KOPT-K1 (cell line): ENCODE measurements around the gene DHX34.
"Not testable (repeated sequence)": the region's sequence is repeated elsewhere in the genome, so short reads cannot be mapped to it uniquely, and the experiment has no call there.

ENCODE experiments used
- H3K27ac ChIP-seq: fragments of 200-600 bp; sonication (generic); 2 replicates; pipeline ENCODE4 v1.5.1; 2016; ENCODE audit warnings: antibody characterized with exemption, mild to moderate bottlenecking, low read depth, low read length; ENCODE audit not compliant: poor library complexity, severe bottlenecking
- H3K36me3 ChIP-seq: fragments of 200-600 bp; sonication (generic); 2 replicates; pipeline ENCODE4 v1.5.1; 2017; ENCODE audit warnings: antibody characterized with exemption, mild to moderate bottlenecking, low read length, moderate library complexity; ENCODE audit not compliant: insufficient read depth
- H3K9me3 ChIP-seq: fragments of 200-600 bp; sonication (generic); 2 replicates; pipeline ENCODE4 v1.5.1; 2017; ENCODE audit warnings: antibody characterized with exemption, low read length, mild to moderate bottlenecking; ENCODE audit not compliant: insufficient read depth, poor library complexity, severe bottlenecking

DHX34 gene

GRCh38 chr19:47343194-47343802 is 5.8 kb upstream of the DHX34 start:
- Histone ChIP-seq H3K9me3 (no peaks in the 10 kb centered on the region), H3K36me3 (no peaks in the 10 kb centered on the region), H3K27ac (no peak overlapping the region)

GRCh38 chr19:47344425-47344824 is 4.7 kb upstream of the DHX34 start:
- Histone ChIP-seq H3K36me3 (no peaks in the 10 kb centered on the region), H3K27ac (no peak overlapping the region), H3K9me3 (no peaks in the 10 kb centered on the region)

DNA sequence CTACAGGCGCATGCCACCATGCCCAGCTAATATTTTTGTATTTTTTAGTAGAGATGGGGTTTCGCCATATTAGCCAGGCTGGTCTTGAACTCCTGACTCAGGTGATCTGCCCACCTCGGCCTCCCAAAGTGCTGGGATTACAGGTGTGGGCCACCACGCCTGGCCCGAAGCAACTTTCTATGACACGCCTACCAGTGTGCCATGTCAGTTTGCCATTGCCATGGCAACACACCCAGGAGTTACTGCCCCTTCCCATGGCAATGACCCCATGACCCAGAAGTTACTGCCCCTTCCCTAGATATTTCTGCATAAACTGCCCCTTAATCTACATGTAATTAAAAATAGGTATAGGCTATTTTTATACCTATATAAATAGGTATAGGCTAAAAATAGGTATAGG is 3.1 kb upstream of the DHX34 start:
- H3K27ac ChIP-seq, H3K36me3 ChIP-seq, H3K9me3 ChIP-seq: not testable (repeated sequence)

DNA sequence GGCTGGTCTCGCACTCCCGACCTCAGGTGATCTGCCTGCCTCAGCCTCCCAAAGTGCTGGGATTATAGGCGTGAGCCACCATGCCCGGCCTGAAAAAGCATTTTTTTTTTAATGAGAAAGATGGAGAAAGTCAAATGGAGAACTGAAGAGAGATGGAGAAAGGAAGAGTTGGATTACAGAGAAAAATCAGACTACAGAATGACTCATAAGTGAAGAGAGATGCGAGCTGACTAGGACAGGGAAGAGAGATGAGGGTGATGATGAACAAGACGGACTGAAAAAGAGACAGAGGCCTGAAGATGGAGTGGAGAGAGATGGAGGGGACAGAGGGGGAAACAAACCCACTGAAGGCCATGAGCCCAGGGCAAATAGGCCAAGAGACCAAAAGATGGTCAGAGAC is 1.5 kb downstream of the DHX34 start:
- Histone ChIP-seq H3K27ac (no peak overlapping the region), H3K36me3 (peaks cover 36% of the 10 kb centered on the region)

DNA sequence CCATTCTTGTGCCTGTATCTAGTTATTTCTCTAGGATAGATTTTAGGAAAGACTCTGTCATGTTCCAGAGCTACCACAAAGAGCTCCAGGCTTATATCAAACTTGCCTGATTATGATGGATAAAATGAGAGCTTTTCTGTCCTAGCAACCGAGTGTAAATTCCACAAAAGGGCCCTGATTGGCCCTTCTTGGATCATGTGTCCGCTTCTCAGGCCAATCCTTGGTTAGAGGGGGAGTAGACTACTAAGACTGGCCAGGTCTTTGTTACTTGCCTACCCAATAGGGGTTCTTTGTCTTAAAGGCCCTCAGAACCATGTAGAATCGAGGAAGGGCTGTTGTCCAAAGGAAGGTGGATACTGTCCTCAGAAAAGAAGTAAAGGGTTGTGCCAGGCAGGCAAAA is 2.4 kb downstream of the DHX34 start:
- Histone ChIP-seq H3K36me3 (peaks cover 45% of the 10 kb centered on the region), H3K9me3 (no peaks in the 10 kb centered on the region), H3K27ac (no peak overlapping the region)

More for the DNA sequence above, 1.5 kb downstream of the DHX34 start:
- no peaks in the 10 kb centered on the region for H3K9me3 ChIP-seq

- H3K9me3 ChIP-seq: no peaks in the 10 kb centered on the region
- H3K27ac ChIP-seq: no peak overlapping the region
- H3K36me3 ChIP-seq: peaks cover 50% of the 10 kb centered on the region
Measured at GRCh38 chr19:47352095-47352494, 3.0 kb downstream of the DHX34 start.

- Histone ChIP-seq H3K9me3 (no peaks in the 10 kb centered on the region), H3K27ac (no peak overlapping the region), H3K36me3 (peaks cover 63% of the 10 kb centered on the region)
Measured at GRCh38 chr19:47353307-47353712, 4.2 kb downstream of the DHX34 start.

DNA sequence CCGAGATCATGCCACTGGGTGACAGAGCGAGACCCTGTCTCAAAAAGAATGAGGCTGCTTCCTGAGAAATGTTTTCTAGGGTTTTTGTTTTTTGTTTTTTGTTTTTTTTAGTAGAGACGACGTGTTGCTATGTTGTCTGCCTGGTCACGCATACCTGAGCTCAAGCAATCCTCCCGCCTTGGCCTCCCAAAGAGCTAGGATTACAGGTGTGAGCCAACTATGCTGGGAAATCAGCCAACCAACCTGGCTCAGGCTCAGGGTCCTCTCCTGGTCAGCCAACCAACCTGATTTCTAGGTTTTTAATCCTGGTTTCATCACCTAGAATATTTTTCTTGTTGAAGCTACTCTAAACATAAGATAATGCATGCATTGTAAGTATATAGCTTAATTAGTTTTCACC is 7.8 kb downstream of the DHX34 start:
- Histone ChIP-seq H3K9me3 (no peaks in the 10 kb centered on the region), H3K27ac (no peak overlapping the region), H3K36me3 (peaks cover 98% of the 10 kb centered on the region)

DNA sequence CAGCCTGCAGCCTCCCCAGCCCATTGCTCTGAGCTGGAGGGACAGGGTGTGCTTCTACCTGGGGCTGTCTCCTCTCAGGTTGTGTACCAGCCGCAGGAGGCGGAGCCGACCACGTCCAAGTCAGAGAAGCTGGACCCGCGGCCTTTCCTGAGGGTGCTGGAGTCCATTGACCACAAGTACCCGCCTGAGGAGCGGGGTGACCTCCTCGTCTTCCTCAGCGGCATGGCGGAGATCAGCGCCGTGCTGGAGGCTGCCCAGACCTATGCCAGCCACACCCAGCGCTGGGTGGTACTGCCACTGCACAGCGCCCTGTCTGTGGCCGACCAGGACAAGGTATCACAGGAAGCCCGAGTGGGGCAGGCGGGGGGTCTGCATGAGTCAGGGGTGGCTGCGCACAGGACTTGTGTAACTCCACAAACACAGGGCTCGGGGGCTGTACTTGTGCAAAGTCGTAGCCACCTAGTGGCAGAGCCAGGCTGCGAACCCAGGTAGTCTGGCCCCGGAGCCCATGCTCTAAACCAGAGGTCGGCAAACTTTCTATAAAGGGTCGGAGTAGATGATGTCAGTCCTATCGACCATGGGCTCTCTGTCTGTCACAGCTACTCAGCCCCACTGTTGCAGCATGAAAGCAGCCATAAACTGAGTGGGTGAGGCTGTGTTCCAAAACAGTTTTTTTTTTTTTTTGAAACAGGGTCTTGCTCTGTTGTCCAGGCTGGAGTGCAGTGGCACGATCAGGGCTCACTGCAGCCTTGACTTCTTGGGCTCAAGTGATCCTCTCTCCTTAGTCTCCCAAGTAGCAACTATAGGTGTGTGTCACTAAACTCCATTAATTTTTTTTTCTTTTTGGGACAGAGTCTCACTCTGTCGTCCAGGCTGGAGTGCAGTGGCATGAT is 8.9 kb downstream of the DHX34 start:
- Histone ChIP-seq H3K36me3 (peaks cover 98% of the 10 kb centered on the region), H3K27ac (no peak overlapping the region), H3K9me3 (no peaks in the 10 kb centered on the region)

DNA sequence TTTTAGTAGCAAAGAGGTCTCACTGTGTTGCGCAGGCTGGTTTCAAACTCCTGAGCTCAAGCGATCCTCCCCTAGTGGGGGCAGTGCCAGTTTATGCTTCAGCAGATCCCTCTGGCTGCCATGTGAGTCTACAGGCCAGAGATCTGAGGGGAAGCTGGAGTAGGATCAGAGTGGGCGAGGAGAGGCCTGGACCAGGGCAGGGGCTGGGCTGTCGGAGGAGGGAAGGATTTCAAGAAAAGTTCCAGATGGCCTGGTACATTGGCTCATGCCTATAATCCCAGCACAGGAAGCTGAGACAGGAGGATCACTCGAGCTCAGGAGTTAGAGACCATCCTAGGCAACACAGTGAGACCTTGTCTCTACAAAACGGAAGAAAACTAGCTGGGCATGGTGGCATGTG is 9.8 kb downstream of the DHX34 start:
- H3K36me3 ChIP-seq: peaks cover 98% of the 10 kb centered on the region
- no peak overlapping the region for H3K27ac ChIP-seq
- H3K9me3 ChIP-seq: no peaks in the 10 kb centered on the region

- Histone ChIP-seq H3K36me3 (peaks cover 92% of the 10 kb centered on the region), H3K9me3 (no peaks in the 10 kb centered on the region), H3K27ac (no peak overlapping the region)
Measured at GRCh38 chr19:47362321-47362720, 13.2 kb downstream of the DHX34 start.

- Histone ChIP-seq H3K27ac (no peak overlapping the region), H3K36me3 (peaks cover 82% of the 10 kb centered on the region), H3K9me3 (no peaks in the 10 kb centered on the region)
Measured at GRCh38 chr19:47363758-47364531, 14.8 kb downstream of the DHX34 start.

DNA sequence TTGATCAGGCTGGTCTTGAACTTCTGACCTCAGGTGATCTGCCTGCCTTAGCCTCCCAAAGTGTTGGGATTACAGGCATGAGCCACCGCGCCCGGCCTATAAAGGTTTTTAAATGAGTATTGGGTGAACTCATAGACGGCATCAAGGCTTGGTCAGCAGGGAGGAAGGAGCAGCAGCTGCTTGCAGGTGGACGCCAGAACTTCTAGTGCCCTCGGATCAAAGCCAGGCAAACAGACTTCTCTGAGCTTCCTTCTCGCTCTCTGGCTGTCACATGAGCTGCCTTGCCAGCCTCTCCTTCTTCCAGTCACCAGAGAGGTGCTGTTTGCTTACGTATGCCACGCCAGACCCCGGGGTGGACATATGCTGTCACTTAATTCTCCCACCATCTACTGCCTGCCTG is 16.3 kb downstream of the DHX34 start:
- peaks cover 82% of the 10 kb centered on the region for H3K36me3 ChIP-seq
- not testable (repeated sequence) for H3K27ac ChIP-seq, H3K9me3 ChIP-seq

DNA sequence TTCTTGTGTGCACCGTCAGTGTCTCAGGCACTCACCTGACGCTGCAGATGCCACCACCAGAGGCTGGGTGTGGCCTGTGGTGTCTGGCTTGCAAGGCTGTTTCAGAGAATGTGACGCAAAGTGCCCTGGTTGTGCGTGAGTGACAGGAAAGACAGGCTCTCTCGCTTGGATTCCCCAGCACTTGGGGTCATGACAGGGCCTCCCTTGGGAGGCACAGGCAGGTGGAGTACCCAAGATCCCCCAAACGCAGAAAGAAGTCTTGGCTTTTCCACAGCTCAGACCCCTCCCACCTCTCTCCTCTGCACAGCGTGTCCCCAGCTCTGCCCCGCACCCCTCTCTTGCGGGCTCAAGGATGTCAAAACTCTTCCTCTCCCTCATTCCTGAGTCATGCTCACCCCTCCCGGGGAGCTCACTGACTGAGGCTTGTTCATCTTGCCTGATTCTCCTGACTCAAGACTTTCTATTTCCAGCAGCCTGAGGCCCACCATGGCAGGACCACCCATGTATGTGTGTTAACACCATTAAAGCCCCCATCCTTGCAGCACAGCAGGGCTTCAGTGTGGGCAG is 21.0 kb downstream of the DHX34 start:
- no peak overlapping the region for H3K27ac ChIP-seq
- H3K36me3 ChIP-seq: peaks cover 85% of the 10 kb centered on the region

GRCh38 chr19:47371261-47371660 is 22.1 kb downstream of the DHX34 start:
- Histone ChIP-seq H3K9me3 (no peaks in the 10 kb centered on the region), H3K27ac (no peak overlapping the region), H3K36me3 (peaks cover 87% of the 10 kb centered on the region)

More for the DNA sequence above, 21.0 kb downstream of the DHX34 start:
- H3K9me3 ChIP-seq: no peaks in the 10 kb centered on the region
